Fibroblast of skin of abdomen (primary cell): ENCODE results near the gene SEMA4C.

Experiments used
- DNase-seq: peaks from one replicate; pipeline ENCODE4 v3.0.0-alpha.2; 2013

The SEMA4C gene

GRCh38 chr2:96819128-96819875 lies 50.6 kb downstream of the SEMA4C start:
- DNase-seq: no peak

- no peak for DNase-seq
These were observed 52.0 kb downstream of the SEMA4C start for GRCh38 chr2:96817882-96818281.

- DNase-seq: no peak
These were observed 52.8 kb downstream of the SEMA4C start for GRCh38 chr2:96816836-96817702.

- peak; percentile 90 for DNase-seq
These were observed 53.6 kb downstream of the SEMA4C start, which contains the start of gene CNNM3 for GRCh38 chr2:96816127-96816835. Gene CNNM3, plus strand, starts transcription at chr2:96816268. Its CDS starts 10 bp downstream, at chr2:96816278.

- DNase-seq: no peak
These were observed 54.4 kb downstream of the SEMA4C start for GRCh38 chr2:96815326-96816126.

- DNase-seq: no peak
These were observed 56.2 kb downstream of the SEMA4C start for GRCh38 chr2:96813656-96814055.

- DNase-seq: peak; percentile 59
These were observed 58.0 kb downstream of the SEMA4C start for GRCh38 chr2:96811917-96812316.

- DNase-seq: no peak
These were observed 59.1 kb downstream of the SEMA4C start for GRCh38 chr2:96810783-96811192.

- DNase-seq: no peak
These were observed 59.7 kb downstream of the SEMA4C start for GRCh38 chr2:96809951-96810782.
